OCI-LY1 (cell line): ENCODE results near the gene LOC128125822.

Experiments used
- CTCF ChIP-seq: fragments of 200-600 bp; sonication (generic), shearing (Covaris generic); IDR thresholded peaks from 2 replicates; pipeline ENCODE4 v1.5.1; 2017; ENCODE audit warnings: mild to moderate bottlenecking, antibody characterized with exemption, low read length, moderate library complexity, mixed read lengths
- EZH2 ChIP-seq: fragments of 200-600 bp; sonication (generic), shearing (Covaris generic); IDR thresholded peaks from 2 replicates; pipeline ENCODE4 v1.8.0; 2017; ENCODE audit warnings: borderline replicate concordance, mixed run types, mild to moderate bottlenecking, antibody characterized with exemption, low read length, moderate library complexity, mixed read lengths

DNA sequence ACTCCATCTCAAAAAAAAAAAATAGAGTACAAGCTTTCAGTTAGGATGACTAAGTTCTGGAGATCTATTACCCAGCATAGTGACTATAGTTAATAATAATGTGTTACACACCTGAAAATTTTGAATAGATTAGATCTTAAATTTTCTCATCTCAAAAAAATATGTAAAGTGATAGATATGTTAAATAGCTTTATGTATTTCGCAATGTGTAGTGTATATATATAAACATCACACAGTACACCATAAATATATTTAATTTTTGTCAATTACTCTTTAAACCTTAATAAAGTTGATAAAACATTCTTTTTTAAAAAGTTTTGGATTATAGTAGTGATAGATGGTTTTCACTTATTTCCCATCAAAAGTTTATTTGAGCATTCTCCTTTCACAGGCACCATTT lies 25.6 kb upstream of the LOC128125822 start:
- no peak for TF ChIP-seq EZH2
- TF ChIP-seq CTCF = no peak
